ENCODE data around the gene ASTN1.

ASTN1 gene

DNA sequence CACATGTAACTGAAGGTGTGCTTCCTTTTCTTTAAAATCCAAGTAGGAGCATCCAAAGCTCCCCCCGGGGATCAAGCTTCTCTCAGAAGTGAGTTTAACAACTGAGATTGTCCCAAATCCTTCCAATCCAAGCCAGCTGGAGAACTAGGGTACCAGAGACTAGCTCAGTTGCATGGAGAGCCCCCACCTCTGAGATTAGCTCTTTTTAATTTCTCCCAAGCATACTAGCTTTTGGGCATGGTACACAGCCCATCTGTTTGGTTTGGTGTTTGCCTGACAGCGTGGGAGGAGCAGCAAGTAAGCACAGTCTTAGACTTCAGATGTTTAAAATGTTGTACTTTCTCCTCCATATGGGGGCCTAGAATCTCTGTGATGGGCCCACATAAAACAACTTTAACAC, 142.8 kb downstream of the ASTN1 start:
- DNase-seq (ENCODE audit: low read depth) = no peak
- in situ Hi-C loops (cut with HindIII; ENCODE audit: low sequenced_read_pairs) = no loop called here
- TF ChIP-seq, protein P1, sequence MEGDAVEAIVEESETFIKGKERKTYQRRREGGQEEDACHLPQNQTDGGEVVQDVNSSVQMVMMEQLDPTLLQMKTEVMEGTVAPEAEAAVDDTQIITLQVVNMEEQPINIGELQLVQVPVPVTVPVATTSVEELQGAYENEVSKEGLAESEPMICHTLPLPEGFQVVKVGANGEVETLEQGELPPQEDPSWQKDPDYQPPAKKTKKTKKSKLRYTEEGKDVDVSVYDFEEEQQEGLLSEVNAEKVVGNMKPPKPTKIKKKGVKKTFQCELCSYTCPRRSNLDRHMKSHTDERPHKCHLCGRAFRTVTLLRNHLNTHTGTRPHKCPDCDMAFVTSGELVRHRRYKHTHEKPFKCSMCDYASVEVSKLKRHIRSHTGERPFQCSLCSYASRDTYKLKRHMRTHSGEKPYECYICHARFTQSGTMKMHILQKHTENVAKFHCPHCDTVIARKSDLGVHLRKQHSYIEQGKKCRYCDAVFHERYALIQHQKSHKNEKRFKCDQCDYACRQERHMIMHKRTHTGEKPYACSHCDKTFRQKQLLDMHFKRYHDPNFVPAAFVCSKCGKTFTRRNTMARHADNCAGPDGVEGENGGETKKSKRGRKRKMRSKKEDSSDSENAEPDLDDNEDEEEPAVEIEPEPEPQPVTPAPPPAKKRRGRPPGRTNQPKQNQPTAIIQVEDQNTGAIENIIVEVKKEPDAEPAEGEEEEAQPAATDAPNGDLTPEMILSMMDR (IDR thresholded peaks at IDR 0.05; ENCODE audit: low read depth, low read length, missing control alignments) = no peak
- H3K4me3 ChIP-seq (ENCODE audit: low read depth, low read length) = no peak overlapping the region

DNA sequence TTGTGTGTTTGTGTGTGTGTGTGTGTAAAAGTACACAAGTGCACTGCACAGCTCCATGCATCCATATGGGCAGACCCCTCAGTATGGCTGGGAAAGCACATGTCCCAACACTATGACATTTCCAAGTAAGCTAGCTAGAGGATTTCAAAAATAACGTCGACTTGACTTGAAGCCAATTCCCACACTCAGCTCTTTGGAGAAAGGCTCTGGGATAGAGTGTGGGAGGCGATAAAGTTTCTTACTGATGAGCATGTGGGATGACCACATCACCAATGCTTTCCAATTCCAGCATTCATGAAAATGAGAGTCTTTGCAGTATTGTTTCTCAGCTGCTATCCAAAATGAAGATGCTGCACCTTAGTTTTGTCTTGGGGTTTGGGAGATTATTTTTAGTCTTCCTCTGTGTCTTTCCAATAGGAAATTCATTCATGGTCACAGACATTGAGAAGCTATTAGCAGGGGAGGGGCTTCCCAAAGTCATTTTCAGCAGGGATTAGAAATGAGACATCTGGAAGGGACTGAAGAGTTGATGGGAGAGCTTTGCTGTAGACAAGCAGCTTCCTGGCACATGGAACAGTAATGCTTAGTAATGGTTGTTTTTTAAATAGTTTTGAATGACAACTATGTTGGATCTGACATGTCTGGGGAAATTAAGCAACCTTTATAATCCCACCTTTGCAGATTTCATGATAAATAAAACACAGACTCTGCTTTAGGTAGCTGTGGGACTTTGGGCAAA, 143.5 kb downstream of the ASTN1 start:
- H3K4me3 ChIP-seq (ENCODE audit: low read depth, low read length) = no peak overlapping the region
- DNase-seq (ENCODE audit: low read depth) = no peak
- TF ChIP-seq, protein P1 (IDR thresholded peaks at IDR 0.05; ENCODE audit: low read depth, low read length, missing control alignments) = no peak
- in situ Hi-C loops (cut with HindIII; ENCODE audit: low sequenced_read_pairs) = no loop called here

GRCh38 chr1:177017287-177017852, 147.1 kb downstream of the ASTN1 start:
- TF ChIP-seq, protein P1 (IDR thresholded peaks at IDR 0.05; ENCODE audit: low read depth, low read length, missing control alignments) = no peak
- H3K4me3 ChIP-seq (ENCODE audit: low read depth, low read length) = no peak overlapping the region
- DNase-seq (ENCODE audit: low read depth) = no peak
- in situ Hi-C loops (cut with HindIII; ENCODE audit: low sequenced_read_pairs) = no loop called here

GRCh38 chr1:177014325-177014724, 150.2 kb downstream of the ASTN1 start:
- no peak for DNase-seq (ENCODE audit: low read depth)
- TF ChIP-seq, protein P1 (IDR thresholded peaks at IDR 0.05; ENCODE audit: low read depth, low read length, missing control alignments) = no peak
- in situ Hi-C loops (cut with HindIII; ENCODE audit: low sequenced_read_pairs) = no loop called here
- no peak overlapping the region for H3K4me3 ChIP-seq (ENCODE audit: low read depth, low read length)

GRCh38 chr1:177012342-177012925, 152.1 kb downstream of the ASTN1 start:
- DNase-seq (ENCODE audit: low read depth) = no peak
- TF ChIP-seq, protein P1 (IDR thresholded peaks at IDR 0.05; ENCODE audit: low read depth, low read length, missing control alignments) = no peak
- in situ Hi-C loops (cut with HindIII; ENCODE audit: low sequenced_read_pairs) = no loop called here
- H3K4me3 ChIP-seq (ENCODE audit: low read depth, low read length) = no peak overlapping the region

GRCh38 chr1:177011508-177011907, 153.0 kb downstream of the ASTN1 start:
- in situ Hi-C loops (cut with HindIII; ENCODE audit: low sequenced_read_pairs) = no loop called here
- DNase-seq (ENCODE audit: low read depth) = no peak
- H3K4me3 ChIP-seq (ENCODE audit: low read depth, low read length) = no peak overlapping the region
- TF ChIP-seq, protein P1 (IDR thresholded peaks at IDR 0.05; ENCODE audit: low read depth, low read length, missing control alignments) = no peak

Data from astrocyte of the cerebellum (primary cell).